Activated CD8-positive, alpha-beta memory T cell treated with anti-CD3 and anti-CD28 coated beads, Interleukin-2, amount 50 U/mL, for 1 hour (primary cell): ENCODE results near the gene CASKIN1.
"Not testable (repeated sequence)": the region's sequence is repeated elsewhere in the genome, so short reads cannot be mapped to it uniquely, and the experiment has no call there.

Experiments used
- DNase-seq: peaks from one replicate; pipeline ENCODE4 v3.0.0-alpha.2; 2020; ENCODE audit errors: extremely low read depth

Gene CASKIN1

DNA sequence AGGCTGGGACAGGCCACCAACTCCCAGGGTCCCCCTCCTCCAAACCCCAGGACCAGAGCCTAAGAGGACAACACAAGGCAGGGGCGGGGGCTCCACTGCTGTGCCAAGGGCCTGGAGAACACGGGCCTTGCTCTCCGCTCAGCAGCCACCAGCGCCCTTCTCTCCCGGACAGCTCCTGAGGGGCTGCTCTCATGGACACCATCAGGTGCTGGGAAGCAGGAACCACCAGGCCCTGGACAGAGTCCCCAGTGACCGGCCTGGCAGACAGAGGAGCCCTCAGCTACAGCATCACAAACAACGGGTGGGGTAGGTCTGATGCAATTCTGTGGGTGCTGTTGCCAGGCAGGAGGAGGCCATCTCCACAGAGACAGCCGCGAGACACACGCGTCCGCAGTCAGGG, 62.6 kb downstream of the CASKIN1 start:
- DNase-seq: not testable (repeated sequence)

DNA sequence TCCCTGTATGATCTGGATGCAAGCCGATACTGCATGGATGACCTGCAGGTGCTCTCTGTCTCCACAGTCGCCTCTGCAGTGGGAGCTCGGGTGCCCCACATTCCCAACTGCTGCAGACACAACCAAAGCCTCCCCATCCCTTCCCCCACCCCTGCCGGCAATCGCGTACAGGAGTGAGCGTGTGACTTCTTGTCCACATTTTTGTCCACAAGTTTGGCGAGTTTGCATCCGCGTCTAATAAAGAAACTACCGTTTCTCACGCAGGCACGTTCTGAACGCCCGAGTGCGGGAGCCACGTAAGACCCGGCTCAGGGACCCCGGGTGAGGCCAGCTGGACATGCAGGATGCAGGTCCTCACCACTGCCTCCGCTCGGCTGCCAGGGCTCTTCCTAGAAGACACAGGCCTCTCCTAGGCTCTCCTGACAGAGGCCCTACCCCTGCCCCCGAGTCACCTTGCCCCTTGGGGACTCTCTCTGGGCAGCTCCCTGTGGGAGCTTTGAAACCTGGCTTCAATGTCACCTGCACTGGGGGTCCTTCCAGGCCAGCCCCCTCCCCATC, 66.4 kb downstream of the CASKIN1 start:
- DNase-seq: not testable (repeated sequence)

GRCh38 chr16:2129251-2129650, 67.2 kb downstream of the CASKIN1 start:
- not testable (repeated sequence) for DNase-seq

GRCh38 chr16:2127630-2128280, 68.7 kb downstream of the CASKIN1 start:
- DNase-seq: not testable (repeated sequence)
